ENCODE measurements around the gene KLK4. TPM values are rescaled to one million over a fixed set of nuclear protein-coding genes. Genes with fewer than 3 reads are reported as not detected.
"Not testable (repeated sequence)": the region's sequence is repeated elsewhere in the genome, so short reads cannot be mapped to it uniquely, and the experiment has no call there.

Gene KLK4
- polyA plus RNA-seq, 3 donors, result not detected

DNA sequence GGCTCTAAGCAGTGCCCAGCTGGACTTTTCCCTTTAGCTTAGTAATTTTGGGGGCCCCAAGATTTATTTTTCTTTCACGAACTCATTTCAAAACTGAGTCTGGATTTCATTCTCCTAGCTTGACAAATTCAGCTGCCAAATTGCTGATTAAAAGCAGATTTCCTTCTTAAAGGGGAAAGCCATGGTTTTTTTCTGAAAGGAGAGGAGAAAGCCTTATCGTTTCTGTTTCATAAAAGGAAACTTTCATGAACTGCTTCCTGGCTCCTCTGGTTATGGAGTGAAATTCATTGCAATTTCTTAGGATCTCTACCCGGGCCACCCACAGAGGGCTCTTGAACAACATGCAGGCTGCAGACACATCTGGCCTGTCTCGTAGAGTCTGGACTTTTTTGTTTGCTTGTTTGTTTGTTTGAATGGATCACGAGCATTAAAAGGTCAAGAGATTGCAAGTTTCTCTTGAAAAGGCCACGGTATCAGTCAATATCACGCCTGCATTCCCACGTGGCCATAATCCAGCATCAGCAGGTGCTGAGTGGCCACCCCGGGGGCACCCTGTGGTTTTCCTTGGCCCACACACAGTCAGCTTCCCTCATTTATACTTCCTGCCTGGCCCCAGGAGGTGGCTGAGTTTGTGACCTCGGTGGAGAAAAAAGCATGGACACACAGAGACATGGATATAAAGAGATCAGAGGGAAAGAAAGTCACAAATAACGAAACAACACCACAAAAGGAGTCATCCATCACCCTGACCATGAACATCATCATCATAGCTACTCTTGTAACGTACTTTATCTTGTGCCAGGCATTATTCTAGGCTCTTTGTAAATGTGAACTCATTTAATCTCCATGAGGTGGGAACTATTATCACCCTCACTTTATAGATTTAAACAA lies 10.5 kb upstream of the KLK4 start:
- DNase-seq (ENCODE audit: extremely low read depth in 1 of 11, low read depth in 9 of 11, low spot score in 4 of 11), result no peak

DNA sequence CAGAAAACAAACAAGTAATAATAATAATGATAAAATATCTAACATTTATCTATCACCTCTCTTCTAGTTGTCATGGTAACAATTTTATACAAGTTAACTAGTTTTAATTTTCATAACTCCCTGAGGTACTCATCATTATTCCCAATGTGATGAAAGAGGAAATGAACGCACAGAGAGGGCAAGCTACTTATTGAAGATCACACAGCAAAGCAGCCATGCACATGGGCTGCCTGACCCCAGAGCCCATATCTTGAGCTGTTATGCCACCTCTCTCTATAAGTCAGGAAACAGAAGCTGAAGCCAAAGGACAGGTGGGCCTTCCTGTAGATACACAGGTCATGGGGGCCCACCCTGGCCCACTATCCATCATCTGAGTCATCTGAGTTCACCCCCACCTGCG lies 4.9 kb upstream of the KLK4 start:
- no peak for DNase-seq (ENCODE audit: extremely low read depth in 1 of 11, low read depth in 9 of 11, low spot score in 4 of 11)

DNA sequence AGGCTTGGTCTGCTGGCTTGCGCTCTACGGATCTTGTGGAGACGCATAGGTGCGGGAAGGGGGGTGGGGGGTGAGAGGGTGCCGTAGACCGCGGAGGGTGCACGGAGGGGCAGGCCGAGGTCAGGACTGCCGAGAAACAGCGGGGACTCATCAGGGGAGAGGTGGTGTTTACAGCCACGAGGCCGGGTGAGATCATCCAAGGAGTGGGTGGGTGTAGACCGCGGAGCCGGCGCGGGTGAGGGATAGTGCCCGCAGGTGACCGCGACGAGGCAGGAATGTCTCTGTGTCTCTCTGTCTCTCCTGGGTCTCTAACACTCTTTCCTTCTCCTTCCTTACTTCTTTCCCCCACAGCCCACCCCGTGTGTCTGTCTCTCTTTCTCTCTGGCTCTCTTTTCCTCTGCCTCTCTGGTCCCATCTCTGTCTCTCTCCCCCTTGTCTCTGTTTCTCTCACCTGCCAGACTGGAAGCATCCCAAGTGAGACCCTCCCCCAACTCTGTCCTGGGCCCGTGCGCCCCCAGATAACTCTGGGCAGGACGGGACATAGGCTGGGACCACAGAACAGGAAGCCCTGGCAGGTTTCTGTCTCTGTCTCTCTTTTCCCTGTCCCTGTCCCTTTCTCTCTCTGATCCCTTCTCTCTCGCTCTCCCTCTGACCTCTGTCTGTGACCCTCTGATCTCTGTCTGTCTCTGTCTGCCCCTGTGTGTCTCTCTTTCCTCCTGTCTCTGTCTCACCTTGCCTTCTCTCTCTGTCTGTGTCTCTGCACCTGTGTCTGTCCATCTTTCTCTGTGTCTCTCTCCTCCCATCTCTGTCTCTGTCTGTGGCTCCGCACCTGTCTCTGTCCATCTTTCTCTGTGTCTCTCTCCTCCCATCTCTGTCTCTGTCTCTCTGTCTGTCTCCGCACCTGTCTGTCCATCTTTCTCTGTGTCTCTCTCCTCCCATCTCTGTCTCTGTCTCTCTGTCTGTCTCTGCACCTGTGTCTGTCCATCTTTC lies 1.8 kb upstream of the KLK4 start:
- no peak for DNase-seq (ENCODE audit: extremely low read depth in 1 of 11, low read depth in 9 of 11, low spot score in 4 of 11)

DNA sequence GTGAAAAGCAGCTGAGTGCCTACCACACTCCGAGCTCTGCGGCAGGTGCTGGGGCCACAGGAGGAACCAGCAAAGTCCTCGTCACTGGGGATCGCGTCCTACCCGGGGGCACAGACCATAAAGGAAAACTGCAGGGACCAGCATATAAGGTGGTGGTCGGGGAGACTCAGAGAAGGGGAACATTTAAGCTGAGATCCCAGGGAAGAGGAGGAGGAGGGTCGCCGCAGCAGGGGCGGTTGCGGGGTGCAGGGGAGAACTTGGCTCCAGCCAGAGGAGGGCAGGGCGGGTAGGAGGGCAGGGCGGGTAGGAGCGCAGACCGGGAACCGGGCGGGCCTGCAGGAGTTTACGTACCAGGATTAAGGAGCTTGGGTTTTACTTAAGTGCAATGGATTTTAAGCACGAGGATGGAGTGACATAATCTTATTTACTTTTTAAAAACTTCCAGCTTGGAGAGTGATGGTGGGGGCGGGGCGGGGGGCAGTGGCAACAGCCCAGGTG lies 956 bp upstream of the KLK4 start:
- no peak for DNase-seq (ENCODE audit: extremely low read depth in 1 of 11, low read depth in 9 of 11, low spot score in 4 of 11)

DNA sequence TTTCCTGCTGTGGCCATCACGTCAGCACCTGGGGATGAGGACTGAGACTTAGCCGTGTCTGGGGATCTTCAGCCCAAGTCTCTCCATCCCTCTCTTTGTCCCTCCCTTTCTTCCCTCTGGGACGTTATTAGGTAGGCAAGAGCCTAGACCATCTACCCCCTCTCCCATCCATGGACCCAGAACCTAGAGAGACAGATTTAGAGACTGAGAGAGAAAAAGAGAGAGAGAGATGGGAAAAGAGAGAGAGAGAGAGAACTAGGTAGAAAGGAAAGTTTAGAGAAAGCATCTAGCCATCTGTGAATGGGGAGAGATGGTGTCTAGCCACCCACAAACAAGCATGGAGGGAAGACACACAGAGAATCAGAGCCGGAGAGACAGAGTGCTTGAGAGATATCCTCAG lies 473 bp downstream of the KLK4 start:
- no peak for DNase-seq (ENCODE audit: extremely low read depth in 1 of 11, low read depth in 9 of 11, low spot score in 4 of 11)

DNA sequence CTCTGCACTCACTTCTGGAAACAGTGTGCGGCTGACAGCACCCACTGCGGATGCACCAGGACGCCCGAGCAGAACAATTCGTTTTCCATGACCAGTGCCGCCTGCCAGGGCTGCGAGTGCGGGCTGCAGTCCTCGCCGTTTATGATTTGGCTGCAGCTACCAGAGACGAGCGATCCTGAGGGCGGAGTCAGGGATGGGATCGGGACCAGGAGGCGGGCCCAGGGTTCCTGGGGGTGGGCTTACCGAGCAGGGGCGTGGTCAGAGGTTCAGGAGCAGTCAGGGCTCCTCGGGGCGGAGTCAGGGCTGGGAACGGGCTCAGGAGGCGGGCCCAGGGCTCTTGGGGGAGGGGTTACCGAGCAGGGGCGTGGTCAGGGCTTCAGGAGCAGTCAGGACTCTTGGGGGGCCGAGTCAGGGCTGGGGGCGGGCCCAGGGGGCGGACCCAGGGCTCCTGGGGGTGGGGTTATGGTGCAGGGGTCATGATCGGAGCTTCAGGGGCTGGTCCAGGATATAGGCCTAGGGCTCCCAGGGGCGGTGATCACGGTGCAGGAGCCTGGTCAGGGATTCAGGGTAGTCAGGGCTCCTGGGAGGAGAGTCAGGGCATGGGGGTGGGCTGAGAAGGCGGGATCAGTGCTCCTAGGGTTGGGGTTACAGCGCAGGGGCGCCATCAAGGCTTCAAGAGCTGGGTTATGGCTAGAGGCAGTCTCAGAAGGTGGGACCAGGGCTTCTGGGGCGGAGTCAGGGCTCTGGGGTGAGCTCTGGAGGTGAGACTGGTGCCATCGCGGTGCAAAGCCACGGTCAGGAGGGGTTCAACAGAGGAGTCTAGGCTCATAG lies 1.7 kb downstream of the KLK4 start:
- DNase-seq (ENCODE audit: extremely low read depth in 1 of 11, low read depth in 9 of 11, low spot score in 4 of 11), result peak in 1 of 11 donors; percentile 41

DNA sequence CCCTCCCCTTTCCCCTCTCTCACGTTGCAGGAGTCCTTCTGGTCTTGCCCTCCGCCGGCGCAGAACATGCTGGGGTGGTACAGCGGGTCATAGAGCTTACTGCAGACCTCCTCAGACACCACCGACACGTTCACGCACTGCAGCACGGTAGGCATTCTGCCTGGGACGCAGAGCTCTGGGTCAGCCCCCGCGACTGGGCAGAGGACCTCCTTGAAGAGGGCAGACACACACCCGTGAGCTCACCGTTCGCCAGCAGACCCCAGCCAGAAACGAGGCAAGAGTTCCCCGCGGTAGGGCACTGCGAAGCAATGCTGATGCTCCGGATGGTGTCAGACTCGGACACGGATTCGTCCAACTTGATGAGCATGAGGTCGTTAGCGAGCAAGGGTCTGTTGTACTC lies 2.9 kb downstream of the KLK4 start:
- no peak for DNase-seq (ENCODE audit: extremely low read depth in 1 of 11, low read depth in 9 of 11, low spot score in 4 of 11)

DNA sequence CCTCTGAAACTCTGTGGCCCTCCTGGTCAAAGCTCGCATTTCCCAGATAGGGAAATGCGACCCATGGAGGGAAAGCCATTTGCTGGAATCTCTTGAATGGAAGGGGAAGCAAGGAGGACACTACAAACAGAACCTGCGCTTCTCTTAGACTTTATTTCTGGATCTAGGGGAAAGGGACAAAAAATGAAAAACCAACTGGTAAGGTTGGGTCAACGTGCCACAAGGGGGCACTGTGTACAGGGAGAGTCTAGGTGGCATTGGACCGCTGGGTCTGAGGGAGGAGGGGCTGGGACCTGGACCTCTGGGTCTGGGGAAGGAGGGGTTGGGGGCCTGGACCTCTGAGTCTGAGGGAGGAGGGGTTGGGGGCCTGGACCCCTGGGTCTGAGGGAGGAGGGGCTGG lies 5.0 kb downstream of the KLK4 start:
- no peak for DNase-seq (ENCODE audit: extremely low read depth in 1 of 11, low read depth in 9 of 11, low spot score in 4 of 11)

DNA sequence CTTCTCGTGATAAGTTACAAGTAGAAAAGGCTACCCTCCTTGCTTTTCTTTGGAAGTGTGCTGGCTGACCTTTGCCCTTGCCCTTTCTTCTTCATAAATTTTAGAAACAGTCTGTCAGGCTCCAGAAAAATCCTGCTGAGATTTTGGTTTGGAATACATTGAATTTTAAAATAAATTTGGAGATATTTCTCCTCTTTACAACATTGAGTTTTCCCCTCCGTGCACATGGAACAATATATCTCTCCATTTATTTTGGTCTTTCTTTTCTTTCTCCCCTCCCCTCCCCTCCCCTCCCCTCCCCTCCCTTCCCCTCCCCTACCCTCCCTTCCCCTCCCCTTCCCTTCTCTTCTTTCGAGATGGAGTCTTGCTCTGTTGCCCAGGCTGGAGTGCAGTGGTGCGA lies 8.6 kb downstream of the KLK4 start:
- no peak for DNase-seq (ENCODE audit: extremely low read depth in 1 of 11, low read depth in 9 of 11, low spot score in 4 of 11)

DNA sequence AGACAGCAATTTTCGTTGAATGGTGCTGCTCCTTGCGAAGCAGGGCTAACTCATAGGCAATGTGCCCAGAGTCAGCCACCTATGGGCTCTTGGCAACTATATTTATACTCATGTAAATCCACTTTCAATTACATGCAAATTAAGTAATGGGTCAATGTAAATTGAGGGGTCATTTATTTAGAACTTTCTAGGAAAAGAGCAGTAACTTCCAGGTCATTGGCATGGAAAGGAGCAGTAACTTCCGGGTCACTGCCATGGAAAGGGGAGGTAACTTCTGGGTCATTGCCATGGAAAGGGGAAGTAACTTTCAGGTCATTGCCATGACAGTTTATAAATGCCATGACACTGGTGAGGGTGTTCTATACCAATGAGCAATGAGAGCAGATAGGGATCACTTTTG lies 11.6 kb downstream of the KLK4 start:
- DNase-seq (ENCODE audit: extremely low read depth in 1 of 11, low read depth in 9 of 11, low spot score in 4 of 11), result no peak

DNA sequence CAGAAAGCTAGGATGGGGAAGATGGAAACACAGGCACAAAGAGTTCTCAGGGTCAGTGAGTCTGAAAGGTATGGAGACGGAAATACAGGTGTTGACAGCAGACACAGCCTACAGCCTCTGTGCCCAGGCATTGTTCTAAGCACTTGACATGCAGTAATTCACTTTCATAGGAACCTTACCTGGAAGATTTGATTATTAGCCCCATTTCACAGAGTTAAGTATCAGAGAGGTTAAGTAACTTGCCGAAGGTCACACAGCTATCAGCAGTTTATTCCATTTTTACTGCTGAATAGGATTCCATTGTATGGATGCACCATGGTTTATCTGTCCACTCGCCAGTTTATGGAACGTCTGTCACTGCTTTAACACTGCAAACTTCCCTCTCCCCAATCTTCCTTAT lies 13.2 kb downstream of the KLK4 start:
- no peak for DNase-seq (ENCODE audit: extremely low read depth in 1 of 11, low read depth in 9 of 11, low spot score in 4 of 11)

DNA sequence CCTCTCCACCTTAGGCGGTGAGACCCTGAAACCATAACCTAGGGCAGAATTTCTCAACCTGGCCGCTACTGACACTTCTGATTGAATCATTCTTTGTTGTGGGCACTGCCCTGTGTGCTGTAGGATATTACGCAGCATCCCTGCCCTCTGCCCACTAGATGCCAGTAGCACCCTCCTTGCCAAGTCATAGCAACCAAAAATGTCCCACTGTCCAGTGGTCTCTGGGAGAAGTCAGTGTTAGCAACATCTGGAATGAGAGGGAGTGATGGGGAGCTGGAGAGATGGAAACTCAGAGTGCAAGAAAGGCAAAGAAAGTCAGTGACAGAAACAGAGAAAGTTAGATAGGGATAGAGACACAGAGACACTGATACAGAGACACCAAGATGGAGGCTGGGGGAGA lies 13.6 kb downstream of the KLK4 start:
- no peak for DNase-seq (ENCODE audit: extremely low read depth in 1 of 11, low read depth in 9 of 11, low spot score in 4 of 11)

DNA sequence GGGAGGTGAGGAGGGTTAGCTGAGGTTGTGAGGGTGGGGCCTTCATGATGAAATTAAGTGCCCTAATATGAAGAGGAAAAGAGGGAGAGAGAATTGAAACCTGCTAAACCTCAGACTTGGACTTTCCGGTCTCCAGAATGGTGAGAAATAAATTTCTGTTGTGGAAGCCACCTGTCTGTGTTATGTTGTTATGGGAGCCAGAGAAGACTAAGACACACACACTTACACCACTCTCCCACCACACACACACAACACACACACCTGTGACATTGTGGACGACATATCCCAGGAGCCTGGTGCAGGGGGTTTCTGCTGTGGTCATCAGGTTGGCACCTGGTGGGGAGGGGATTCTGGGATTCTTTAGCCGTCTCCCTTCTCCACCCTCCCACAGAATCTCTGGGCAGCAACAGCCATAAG lies 14.0 kb downstream of the KLK4 start:
- no peak for DNase-seq (ENCODE audit: extremely low read depth in 1 of 11, low read depth in 9 of 11, low spot score in 4 of 11)

DNA sequence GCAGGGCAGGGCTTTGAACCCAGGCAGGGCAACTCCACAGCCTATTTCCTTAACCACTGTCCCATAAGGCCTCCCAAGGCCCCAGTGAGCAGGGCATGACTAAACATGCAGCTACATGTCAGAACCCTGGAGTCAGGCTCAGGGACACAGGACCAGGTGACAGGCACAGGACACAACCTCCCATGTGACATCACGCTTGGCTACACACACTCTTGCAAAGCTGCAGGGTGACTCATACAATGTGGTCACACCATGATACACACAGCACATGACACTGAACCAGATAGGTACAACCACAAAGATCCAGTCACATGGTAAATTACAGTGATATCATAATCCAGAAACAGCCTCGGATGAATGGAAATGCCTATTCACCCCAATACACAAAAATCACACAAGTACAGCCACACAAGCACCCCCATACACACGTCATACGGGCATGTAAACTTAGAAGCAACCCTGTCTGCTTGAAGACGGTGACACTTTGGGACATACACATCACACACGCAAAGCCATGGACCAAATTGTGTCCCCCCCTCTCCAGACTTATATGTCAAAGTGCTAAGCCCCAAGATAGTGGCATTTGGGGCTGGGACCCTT lies 14.5 kb downstream of the KLK4 start:
- peak in 10 of 11 donors; percentile 31 to 69 (median 49) for DNase-seq (ENCODE audit: extremely low read depth in 1 of 11, low read depth in 9 of 11, low spot score in 4 of 11)

DNA sequence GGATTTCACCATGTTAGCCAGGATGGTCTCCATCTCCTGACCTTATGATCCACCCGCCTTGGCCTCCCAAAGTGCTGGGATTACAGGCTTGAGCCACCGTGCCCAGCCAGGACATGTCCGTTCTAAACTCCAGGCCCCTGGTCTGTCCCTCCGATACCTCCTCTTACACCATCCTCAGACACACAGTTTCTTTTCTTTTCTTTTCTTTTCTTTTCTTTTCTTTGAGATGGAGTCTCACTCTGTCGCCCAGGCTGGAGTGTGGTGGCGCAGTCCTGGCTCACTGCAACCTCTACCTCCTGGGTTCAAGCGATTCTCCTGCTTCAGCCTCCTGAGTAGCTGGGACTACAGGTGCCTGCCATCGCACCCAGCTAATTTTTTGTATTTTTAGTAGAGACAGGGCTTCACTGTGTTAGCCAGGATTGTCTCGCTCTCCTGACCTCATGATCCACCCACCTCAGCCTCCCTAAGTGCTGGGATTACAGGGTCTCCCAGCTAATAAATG lies 15.1 kb downstream of the KLK4 start:
- not testable (repeated sequence) for DNase-seq (ENCODE audit: extremely low read depth in 1 of 11, low read depth in 9 of 11, low spot score in 4 of 11)

DNA sequence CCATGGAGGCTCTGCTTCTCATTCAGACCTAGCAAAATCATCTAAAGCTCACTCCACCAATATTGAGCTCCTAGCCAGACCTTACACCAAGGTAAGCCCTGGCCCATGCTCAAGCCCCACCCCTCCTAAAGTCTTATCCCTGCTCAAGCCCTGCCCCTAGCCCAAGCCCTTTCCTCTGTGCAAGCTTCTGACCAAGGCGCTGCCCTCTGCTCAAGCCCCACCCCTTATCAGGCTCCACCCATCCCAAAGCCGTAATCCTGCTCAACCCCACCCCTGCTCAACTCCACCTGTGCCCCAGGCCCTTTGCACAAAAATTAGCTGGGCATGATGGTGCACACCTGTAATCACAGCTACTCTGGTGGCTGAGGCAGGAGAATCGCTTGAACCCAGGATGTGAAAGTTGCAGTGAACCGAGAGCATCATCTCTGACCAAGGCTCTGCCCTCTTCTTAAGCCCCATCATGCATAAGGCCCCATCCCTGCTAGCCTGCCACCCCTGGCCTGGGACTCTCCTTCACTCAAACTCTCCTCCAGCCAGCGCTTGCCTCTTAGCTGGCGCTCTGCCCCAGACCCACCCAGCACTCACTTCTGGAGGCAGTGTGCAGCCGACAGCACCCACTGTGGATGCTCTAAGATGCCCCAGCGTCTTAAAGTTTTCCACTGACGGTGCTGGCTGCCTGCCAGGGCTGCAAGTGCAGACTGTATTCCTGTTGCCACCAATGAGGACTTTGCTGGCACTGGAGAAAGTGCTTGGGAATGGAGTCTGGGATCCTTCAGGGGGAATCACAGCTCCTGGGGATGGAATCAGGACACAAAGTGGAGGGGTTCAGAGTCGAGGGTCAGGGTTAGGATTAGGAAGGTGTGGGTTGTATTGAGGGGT lies 16.5 kb downstream of the KLK4 start:
- no peak for DNase-seq (ENCODE audit: extremely low read depth in 1 of 11, low read depth in 9 of 11, low spot score in 4 of 11)

DNA sequence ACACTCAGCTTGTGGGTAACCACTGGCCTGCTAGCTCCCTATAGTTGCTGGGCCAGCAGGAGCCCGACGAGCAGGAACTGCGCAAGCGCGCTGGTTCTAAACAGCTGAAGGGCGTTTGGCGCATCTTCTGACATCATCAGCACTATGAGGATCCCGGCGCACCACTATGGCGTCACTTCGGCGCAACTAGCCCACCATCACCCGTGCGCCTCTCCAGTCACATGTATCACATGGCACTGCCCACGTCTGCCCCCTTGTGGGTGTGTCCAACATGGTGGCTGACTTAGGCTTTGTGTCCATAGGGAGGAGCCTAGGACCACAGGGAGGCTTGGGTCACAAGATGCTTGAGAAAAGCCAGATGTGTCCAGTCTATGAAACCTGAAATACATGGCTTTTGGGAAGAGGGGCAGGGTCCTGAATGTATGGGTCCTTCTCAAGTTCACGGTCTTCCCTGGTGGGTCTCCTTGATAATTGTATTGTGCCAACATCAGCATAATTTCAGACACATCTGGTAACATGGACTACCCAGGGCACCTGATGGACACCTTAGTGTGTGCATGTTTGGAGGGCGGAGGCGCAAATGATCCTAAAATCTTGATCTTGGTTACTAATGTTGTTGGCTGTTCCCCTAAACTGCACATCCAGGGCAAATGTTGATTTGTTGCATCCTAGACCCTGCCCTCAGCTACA lies 18.0 kb downstream of the KLK4 start:
- DNase-seq (ENCODE audit: extremely low read depth in 1 of 11, low read depth in 9 of 11, low spot score in 4 of 11), result no peak
